IgD-negative memory B cell (primary cell): ENCODE data around the gene SLX4IP. TPM values are rescaled to one million over a fixed set of nuclear protein-coding genes. Genes with fewer than 3 reads are reported as not detected.
A peak's percentile ranks its signal among the peaks of the same experiment; 100 is the strongest.

Experiments
- H3K27ac Mint-ChIP-seq, 3 donors: one replicate each; pipeline ENCODE4 v1.8.0; 2020 to 2022; ENCODE audit warnings: mild to moderate bottlenecking in 3 of 3, mixed read lengths in 3 of 3, moderate library complexity in 1 of 3
- H3K27me3 Mint-ChIP-seq: one replicate; pipeline ENCODE4 v1.8.0; 2021; ENCODE audit warnings: mixed read lengths
- H3K36me3 Mint-ChIP-seq: one replicate; pipeline ENCODE4 v1.8.0; 2020; ENCODE audit warnings: mild to moderate bottlenecking, mixed read lengths
- H3K4me1 Mint-ChIP-seq, 3 donors: one replicate each; pipeline ENCODE4 v1.8.0; 2020 to 2022; ENCODE audit warnings: mixed read lengths in 3 of 3, mild to moderate bottlenecking in 1 of 3
- H3K4me3 Mint-ChIP-seq, 4 donors: one replicate each; pipeline ENCODE4 v1.8.0; 2020 to 2022; ENCODE audit warnings: mild to moderate bottlenecking in 4 of 4, mixed read lengths in 4 of 4, moderate library complexity in 3 of 4
- H3K9me3 Mint-ChIP-seq, 3 donors: one replicate each; pipeline ENCODE4 v1.8.0; 2020 to 2021; ENCODE audit warnings: mixed read lengths in 3 of 3, mild to moderate bottlenecking in 1 of 3
- polyA plus RNA-seq: library from polyadenylated mRNA; unstranded; fragments of 300-500 nt; fragmentation: Illumina TruSeq; gene quantifications from one replicate; pipeline ENCODE4 v1.2.3, GENCODE V29; 2021

The SLX4IP gene
- polyA plus RNA-seq, 1 donor from 2014 or later, result 2.0 TPM

DNA sequence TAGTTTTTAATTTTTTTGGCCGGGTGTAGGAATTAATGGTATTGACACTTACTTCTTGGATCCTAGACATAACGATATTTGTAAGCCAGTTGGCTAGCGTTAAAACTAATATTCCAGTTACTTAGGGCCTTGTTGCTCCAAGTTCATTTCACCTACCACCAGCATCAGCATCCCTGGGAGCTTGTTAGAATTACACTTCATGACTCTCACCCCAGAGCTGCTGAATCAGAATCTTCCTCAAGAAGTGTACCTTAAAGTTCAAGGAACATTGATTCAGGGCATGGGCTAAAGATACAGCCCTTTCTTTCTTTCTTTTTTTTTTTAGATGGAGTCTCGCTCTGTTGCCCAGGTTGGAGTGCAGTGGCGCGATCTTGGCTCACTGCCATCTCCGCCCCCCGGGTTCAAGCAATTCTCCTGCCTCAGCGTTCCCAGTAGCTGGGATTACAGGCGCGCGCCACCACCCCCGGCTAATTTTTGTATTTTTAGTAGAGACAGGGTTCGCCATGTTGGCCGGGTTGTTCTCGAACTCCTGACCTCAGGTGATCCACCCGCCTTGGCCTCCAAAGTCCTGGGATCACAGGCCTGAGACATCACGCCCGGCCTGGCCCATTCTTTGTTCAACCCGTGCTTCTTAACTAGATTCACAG lies 1.1 kb downstream of the SLX4IP start:
- H3K27me3 Mint-ChIP-seq, result no peaks in the 10 kb centered on the region
- H3K9me3 Mint-ChIP-seq, result no peaks in the 10 kb centered on the region
- peak overlapping the region in 2 of 3 donors; percentile 85 to 86 for H3K27ac Mint-ChIP-seq
- peaks cover 22 to 35% (median 25%) of the 10 kb centered on the region in 3 donors for H3K4me1 Mint-ChIP-seq
- H3K36me3 Mint-ChIP-seq, result no peaks in the 10 kb centered on the region
- peak overlapping the region in 3 of 4 donors; percentile 24 to 100 (median 91) for H3K4me3 Mint-ChIP-seq

DNA sequence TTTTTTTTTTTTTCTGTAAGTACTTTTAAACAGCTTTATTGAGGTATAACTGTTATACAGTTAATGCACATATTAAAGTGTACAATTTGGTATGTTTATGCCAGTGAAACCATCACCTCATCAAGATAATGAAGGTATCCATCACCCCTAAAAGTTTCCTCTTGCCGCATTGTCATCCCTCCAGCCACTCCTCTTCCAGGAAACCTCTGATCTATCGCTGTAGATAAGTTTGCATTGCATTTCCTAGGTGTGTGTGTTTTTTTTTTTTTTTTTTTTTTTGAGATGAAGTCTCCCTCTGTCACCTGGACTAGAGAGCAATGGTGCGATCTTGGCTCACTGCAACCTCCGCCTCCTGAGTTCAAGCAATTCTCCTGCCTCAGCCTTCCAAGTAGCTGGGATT lies 3.1 kb downstream of the SLX4IP start:
- Mint-ChIP-seq H3K9me3 (no peaks in the 10 kb centered on the region), H3K36me3 (no peaks in the 10 kb centered on the region), H3K4me1 (peaks cover 12 to 24% (median 12%) of the 10 kb centered on the region in 3 donors), H3K4me3 (peak overlapping the region in 2 of 4 donors; percentile 17 to 91), H3K27ac (peak overlapping the region in 1 of 3 donors; percentile 33), H3K27me3 (no peaks in the 10 kb centered on the region)

- H3K27me3 Mint-ChIP-seq, result no peaks in the 10 kb centered on the region
- no peaks in the 10 kb centered on the region for H3K9me3 Mint-ChIP-seq
- H3K36me3 Mint-ChIP-seq, result peaks cover 2% of the 10 kb centered on the region
- H3K27ac Mint-ChIP-seq, result no peak overlapping the region
- H3K4me1 Mint-ChIP-seq, result peaks cover 11 to 17% (median 14%) of the 10 kb centered on the region in 3 donors
- no peak overlapping the region for H3K4me3 Mint-ChIP-seq
Observed at GRCh38 chr20:10443936-10444335, 8.8 kb downstream of the SLX4IP start.

DNA sequence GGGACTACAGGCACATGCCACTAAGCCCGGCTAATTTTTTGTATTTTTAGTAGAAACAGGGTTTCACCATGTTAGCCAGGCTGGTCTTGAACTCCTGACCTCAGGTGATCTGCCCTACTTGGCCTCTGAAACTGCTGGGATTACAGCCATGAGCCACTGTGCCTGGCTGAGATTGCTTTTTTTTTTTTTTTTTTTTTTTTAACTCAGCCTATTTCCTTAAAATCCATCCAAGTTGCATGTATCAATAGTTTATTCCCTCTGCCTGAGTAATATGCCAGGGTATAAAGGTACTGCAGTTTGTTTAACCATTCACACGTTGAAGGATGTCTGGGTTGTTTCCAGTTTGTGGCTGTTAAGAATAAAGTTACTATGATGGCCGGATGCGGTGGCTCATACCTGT lies 10.7 kb downstream of the SLX4IP start:
- Mint-ChIP-seq H3K9me3 (no peaks in the 10 kb centered on the region), H3K36me3 (peaks cover 4% of the 10 kb centered on the region), H3K27ac (no peak overlapping the region), H3K4me1 (peaks cover 11 to 17% (median 14%) of the 10 kb centered on the region in 3 donors), H3K4me3 (no peak overlapping the region), H3K27me3 (no peaks in the 10 kb centered on the region)

DNA sequence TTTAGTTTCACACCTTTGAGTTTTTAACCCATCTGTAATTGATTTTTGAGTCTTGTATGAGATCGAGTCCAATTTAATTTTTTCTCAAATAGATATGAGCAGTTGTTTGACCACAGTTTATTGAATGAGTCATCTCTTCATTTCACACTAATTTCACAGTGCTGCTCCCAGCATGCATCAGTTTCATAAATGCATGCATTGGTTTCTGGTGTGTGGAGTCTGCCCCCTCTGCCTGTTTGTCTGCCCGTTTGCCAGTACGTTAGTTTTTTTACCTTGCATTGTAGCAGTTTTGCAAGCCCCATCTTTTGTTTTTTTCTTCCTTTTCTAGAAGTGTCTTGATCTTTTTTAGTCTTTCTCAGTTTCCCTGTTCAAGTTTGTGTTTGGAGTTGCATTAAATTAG lies 11.9 kb downstream of the SLX4IP start:
- H3K4me1 Mint-ChIP-seq, result peaks cover 11 to 17% (median 14%) of the 10 kb centered on the region in 3 donors
- peak overlapping the region in 3 of 4 donors; percentile 8 to 69 (median 33) for H3K4me3 Mint-ChIP-seq
- H3K27me3 Mint-ChIP-seq, result no peaks in the 10 kb centered on the region
- H3K36me3 Mint-ChIP-seq, result peaks cover 4% of the 10 kb centered on the region
- no peaks in the 10 kb centered on the region for H3K9me3 Mint-ChIP-seq
- no peak overlapping the region for H3K27ac Mint-ChIP-seq

DNA sequence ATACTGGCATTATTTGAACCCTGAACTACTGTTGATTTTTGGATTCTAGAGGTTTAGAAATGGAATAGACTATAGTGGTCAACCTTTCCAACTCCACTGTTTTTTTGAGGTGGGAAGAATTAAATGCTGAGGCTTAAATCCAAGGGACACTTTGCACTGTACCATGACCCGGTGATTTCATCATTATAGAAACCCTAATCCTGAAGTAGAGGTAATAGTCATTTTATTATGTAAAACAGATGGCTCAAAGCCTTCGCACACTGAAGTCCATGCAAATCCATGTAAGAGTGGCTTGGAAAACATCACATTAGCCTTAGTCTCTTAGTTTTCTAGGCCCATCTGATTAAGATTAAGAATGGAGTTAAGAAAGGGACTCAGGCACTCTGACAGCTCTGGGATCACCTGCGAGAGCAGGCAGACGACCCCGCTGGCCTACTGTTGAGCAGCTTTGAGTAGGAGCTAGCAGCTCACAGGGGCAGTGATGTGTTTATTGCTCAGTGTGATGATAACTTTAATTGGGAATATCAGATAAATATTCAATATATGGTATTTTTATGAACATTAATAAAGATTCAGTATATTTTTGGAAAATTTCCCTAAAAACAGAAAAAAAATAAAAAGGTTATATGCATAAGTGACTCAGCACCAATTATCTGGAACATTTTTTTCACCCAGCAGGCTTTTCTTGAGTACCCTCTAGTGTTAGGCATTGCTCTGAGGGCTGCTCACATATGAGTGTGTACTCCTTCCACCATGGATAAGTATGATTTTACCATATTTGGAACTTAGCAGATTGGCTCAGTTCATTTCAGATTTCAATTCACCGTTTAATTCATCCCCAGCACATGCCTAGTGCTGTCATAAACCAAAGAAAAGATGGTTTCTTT lies 13.4 kb downstream of the SLX4IP start:
- H3K27ac Mint-ChIP-seq, result no peak overlapping the region
- H3K36me3 Mint-ChIP-seq, result peaks cover 4% of the 10 kb centered on the region
- no peaks in the 10 kb centered on the region for H3K9me3 Mint-ChIP-seq
- H3K4me1 Mint-ChIP-seq, result peaks cover 16 to 21% (median 20%) of the 10 kb centered on the region in 3 donors
- no peak overlapping the region for H3K4me3 Mint-ChIP-seq
- H3K27me3 Mint-ChIP-seq, result no peaks in the 10 kb centered on the region

GRCh38 chr20:10449270-10449669 lies 14.2 kb downstream of the SLX4IP start:
- Mint-ChIP-seq H3K36me3 (peaks cover 4% of the 10 kb centered on the region), H3K27me3 (no peaks in the 10 kb centered on the region), H3K9me3 (no peaks in the 10 kb centered on the region), H3K4me3 (no peak overlapping the region), H3K27ac (no peak overlapping the region), H3K4me1 (peaks cover 24 to 29% (median 28%) of the 10 kb centered on the region in 3 donors)

GRCh38 chr20:10453241-10453640 lies 18.1 kb downstream of the SLX4IP start:
- H3K4me3 Mint-ChIP-seq, result peak overlapping the region in 2 of 4 donors; percentile 40 to 79
- H3K4me1 Mint-ChIP-seq, result peaks cover 16 to 18% (median 17%) of the 10 kb centered on the region in 3 donors
- H3K36me3 Mint-ChIP-seq, result peaks cover 4% of the 10 kb centered on the region
- peaks cover 0 to 8% (median 2%) of the 10 kb centered on the region in 3 donors for H3K9me3 Mint-ChIP-seq
- H3K27ac Mint-ChIP-seq, result peak overlapping the region in 2 of 3 donors; percentile 87 to 88
- H3K27me3 Mint-ChIP-seq, result no peaks in the 10 kb centered on the region

- Mint-ChIP-seq H3K36me3 (peaks cover 8% of the 10 kb centered on the region), H3K4me1 (peaks cover 16 to 18% (median 17%) of the 10 kb centered on the region in 3 donors), H3K9me3 (peaks cover 0 to 8% (median 2%) of the 10 kb centered on the region in 3 donors), H3K27ac (peak overlapping the region in 1 of 3 donors; percentile 17), H3K4me3 (peak overlapping the region in 2 of 4 donors; percentile 4 to 40), H3K27me3 (no peaks in the 10 kb centered on the region)
Observed at GRCh38 chr20:10454151-10454750, 19.1 kb downstream of the SLX4IP start.

- H3K9me3 Mint-ChIP-seq, result peaks cover 0 to 12% (median 2%) of the 10 kb centered on the region in 3 donors
- peaks cover 0 to 2% (median 0%) of the 10 kb centered on the region in 3 donors for H3K4me1 Mint-ChIP-seq
- no peak overlapping the region for H3K27ac Mint-ChIP-seq
- H3K27me3 Mint-ChIP-seq, result no peaks in the 10 kb centered on the region
- no peak overlapping the region for H3K4me3 Mint-ChIP-seq
- peaks cover 15% of the 10 kb centered on the region for H3K36me3 Mint-ChIP-seq
Observed at GRCh38 chr20:10461495-10461894, 26.4 kb downstream of the SLX4IP start.

GRCh38 chr20:10462516-10462915 lies 27.4 kb downstream of the SLX4IP start:
- Mint-ChIP-seq H3K4me1 (peaks cover 0 to 2% (median 0%) of the 10 kb centered on the region in 3 donors), H3K27me3 (no peaks in the 10 kb centered on the region), H3K27ac (no peak overlapping the region), H3K9me3 (peaks cover 0 to 5% (median 0%) of the 10 kb centered on the region in 3 donors), H3K4me3 (no peak overlapping the region), H3K36me3 (peaks cover 13% of the 10 kb centered on the region)

GRCh38 chr20:10463622-10464021 lies 28.5 kb downstream of the SLX4IP start:
- H3K27ac Mint-ChIP-seq, result no peak overlapping the region
- peaks cover 0 to 4% (median 0%) of the 10 kb centered on the region in 3 donors for H3K9me3 Mint-ChIP-seq
- peaks cover 4 to 6% (median 6%) of the 10 kb centered on the region in 3 donors for H3K4me1 Mint-ChIP-seq
- no peaks in the 10 kb centered on the region for H3K27me3 Mint-ChIP-seq
- H3K36me3 Mint-ChIP-seq, result peaks cover 13% of the 10 kb centered on the region
- no peak overlapping the region for H3K4me3 Mint-ChIP-seq

DNA sequence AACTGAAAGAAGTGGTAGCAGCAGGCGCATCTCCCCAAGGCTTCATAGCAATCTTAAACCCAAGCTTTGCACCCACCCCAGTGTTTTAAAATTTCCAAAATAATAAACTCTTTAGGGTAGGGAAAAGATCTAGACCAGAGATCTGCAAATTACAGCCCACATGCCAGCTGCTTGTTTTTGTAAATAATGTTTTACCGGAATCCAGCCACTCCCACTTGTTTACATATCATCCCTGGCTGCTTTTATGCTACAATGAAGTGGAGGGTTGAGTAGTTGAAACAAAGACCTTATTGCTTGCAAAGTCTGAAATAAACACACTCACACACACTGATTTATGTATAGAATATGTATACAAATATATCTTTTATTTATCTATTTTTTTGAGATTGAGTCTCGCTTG lies 30.0 kb downstream of the SLX4IP start:
- no peaks in the 10 kb centered on the region for H3K9me3 Mint-ChIP-seq
- H3K27me3 Mint-ChIP-seq, result no peaks in the 10 kb centered on the region
- no peak overlapping the region for H3K27ac Mint-ChIP-seq
- peaks cover 5 to 6% (median 6%) of the 10 kb centered on the region in 3 donors for H3K4me1 Mint-ChIP-seq
- H3K4me3 Mint-ChIP-seq, result no peak overlapping the region
- peaks cover 5% of the 10 kb centered on the region for H3K36me3 Mint-ChIP-seq

GRCh38 chr20:10466325-10466724 lies 31.2 kb downstream of the SLX4IP start:
- Mint-ChIP-seq H3K36me3 (peaks cover 6% of the 10 kb centered on the region), H3K9me3 (no peaks in the 10 kb centered on the region), H3K27ac (no peak overlapping the region), H3K4me1 (peaks cover 3 to 6% (median 6%) of the 10 kb centered on the region in 3 donors), H3K27me3 (no peaks in the 10 kb centered on the region), H3K4me3 (no peak overlapping the region)

DNA sequence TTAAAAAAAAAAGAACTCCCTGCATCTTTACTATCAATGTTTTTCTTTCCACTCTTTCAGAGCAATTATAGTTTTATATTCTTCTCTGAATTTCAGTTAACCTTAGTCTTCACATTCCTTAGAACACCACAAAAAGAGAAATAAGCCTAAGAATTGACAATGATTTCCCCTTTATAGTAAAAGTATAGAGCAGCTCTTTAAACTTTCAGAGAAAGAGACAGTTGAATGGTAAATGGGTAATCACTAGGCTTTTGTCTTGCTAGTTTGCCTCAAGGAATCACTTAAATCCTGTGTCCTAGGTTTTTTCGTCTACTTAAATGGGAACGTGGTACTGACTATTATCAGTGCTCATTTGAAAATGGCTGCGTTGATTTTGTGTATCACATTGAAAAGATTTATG lies 31.8 kb downstream of the SLX4IP start:
- Mint-ChIP-seq H3K27ac (no peak overlapping the region), H3K4me1 (peaks cover 3 to 6% (median 6%) of the 10 kb centered on the region in 3 donors), H3K9me3 (no peaks in the 10 kb centered on the region), H3K27me3 (no peaks in the 10 kb centered on the region), H3K36me3 (peaks cover 8% of the 10 kb centered on the region), H3K4me3 (no peak overlapping the region)
